ENCODE data around the gene CFAP45.

The CFAP45 gene

GRCh38 chr1:159823406-159823805 is 76.6 kb downstream of the CFAP45 start:
- no peak for DNase-seq
